LNCAP (cell line): ENCODE data around the gene IL17REL.

Experiments
- CTCF ChIP-seq: fragments of 450-650 bp; IDR thresholded peaks from 2 replicates; pipeline ENCODE4 v1.5.1; 2017; ENCODE audit warnings: mild to moderate bottlenecking

IL17REL gene

GRCh38 chr22:49950396-49950994, 62.1 kb downstream of the IL17REL start:
- no peak for TF ChIP-seq CTCF

GRCh38 chr22:49949914-49950292, 62.7 kb downstream of the IL17REL start:
- TF ChIP-seq CTCF = no peak

GRCh38 chr22:49948958-49949913, 63.3 kb downstream of the IL17REL start:
- no peak for TF ChIP-seq CTCF

- no peak for TF ChIP-seq CTCF
These were observed 64.2 kb downstream of the IL17REL start for GRCh38 chr22:49948116-49948957.

- TF ChIP-seq CTCF = no peak
These were observed 65.3 kb downstream of the IL17REL start for GRCh38 chr22:49947296-49947622.

GRCh38 chr22:49946612-49947295, 65.8 kb downstream of the IL17REL start:
- no peak for TF ChIP-seq CTCF
